Stimulated activated effector memory CD8-positive, alpha-beta T cell treated with anti-CD3 and anti-CD28 coated beads, Interleukin-12 subunit alpha, Interleukin-12 subunit beta, amount 100 ng/mL, for 72 hours (primary cell): ENCODE measurements around the gene GRIK2.

Source experiments
- ATAC-seq: fragments of 150-1000 bp; cut with Tn5 transposase; 2 replicates; pipeline ENCODE4 v1.10.0; 2021
- DNase-seq, 2 donors: peaks; one replicate each; pipeline ENCODE4 v3.0.0; 2021 to 2022; ENCODE audit warnings: low spot score in 2 of 2
- H3K27ac Mint-ChIP-seq: one replicate; pipeline ENCODE4 v1.8.0; 2022; ENCODE audit warnings: mild to moderate bottlenecking, mixed read lengths
- H3K36me3 Mint-ChIP-seq: one replicate; pipeline ENCODE4 v1.8.0; 2022; ENCODE audit warnings: mild to moderate bottlenecking, mixed read lengths
- H3K4me1 Mint-ChIP-seq: one replicate; pipeline ENCODE4 v1.8.0; 2022; ENCODE audit warnings: mixed read lengths
- H3K4me3 Mint-ChIP-seq: one replicate; pipeline ENCODE4 v1.8.0; 2022; ENCODE audit warnings: mild to moderate bottlenecking, mixed read lengths
- H3K9me3 Mint-ChIP-seq: one replicate; pipeline ENCODE4 v1.8.0; 2022; ENCODE audit warnings: mixed read lengths

GRIK2 gene

GRCh38 chr6:101531538-101531937 lies 138.0 kb downstream of the GRIK2 start:
- Mint-ChIP-seq H3K9me3 (peaks cover 4% of the 10 kb centered on the region), H3K4me3 (no peak overlapping the region), H3K4me1 (no peaks in the 10 kb centered on the region), H3K27ac (no peak overlapping the region), H3K36me3 (no peaks in the 10 kb centered on the region)
- ATAC-seq, result no peak
- no peak for DNase-seq

- no peak for ATAC-seq
- no peak overlapping the region for H3K27ac Mint-ChIP-seq
These were observed 140.9 kb downstream of the GRIK2 start for GRCh38 chr6:101534386-101534785.

DNA sequence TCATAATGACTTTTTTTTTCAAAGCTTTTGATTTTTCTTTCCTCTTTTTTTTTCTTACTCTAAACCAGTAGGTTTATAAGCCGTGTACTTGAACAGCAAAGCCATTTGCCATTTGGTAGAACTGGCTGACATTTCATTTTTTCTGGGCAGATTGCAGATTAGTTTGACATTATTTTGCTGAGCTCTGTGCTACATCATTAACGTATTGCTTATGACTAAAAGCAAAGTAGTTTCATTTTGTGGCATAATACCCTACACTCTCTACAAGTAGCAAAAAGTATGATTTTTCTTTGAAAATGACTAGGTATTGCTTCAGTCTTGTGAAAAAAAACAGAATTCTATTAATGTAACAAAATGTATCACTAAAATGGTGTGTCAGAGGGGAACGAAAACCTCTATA lies 141.3 kb downstream of the GRIK2 start:
- no peaks in the 10 kb centered on the region for H3K4me1 Mint-ChIP-seq
- ATAC-seq (no peak), DNase-seq (no peak)
- H3K36me3 Mint-ChIP-seq, result no peaks in the 10 kb centered on the region
- no peak overlapping the region for H3K4me3 Mint-ChIP-seq
- H3K9me3 Mint-ChIP-seq, result peaks cover 4% of the 10 kb centered on the region
- no peak overlapping the region for H3K27ac Mint-ChIP-seq

More at GRCh38 chr6:101534386-101534785, 140.9 kb downstream of the GRIK2 start:
- Mint-ChIP-seq H3K4me1 (no peaks in the 10 kb centered on the region), H3K9me3 (peaks cover 4% of the 10 kb centered on the region), H3K4me3 (no peak overlapping the region), H3K36me3 (no peaks in the 10 kb centered on the region)
- no peak for DNase-seq

DNA sequence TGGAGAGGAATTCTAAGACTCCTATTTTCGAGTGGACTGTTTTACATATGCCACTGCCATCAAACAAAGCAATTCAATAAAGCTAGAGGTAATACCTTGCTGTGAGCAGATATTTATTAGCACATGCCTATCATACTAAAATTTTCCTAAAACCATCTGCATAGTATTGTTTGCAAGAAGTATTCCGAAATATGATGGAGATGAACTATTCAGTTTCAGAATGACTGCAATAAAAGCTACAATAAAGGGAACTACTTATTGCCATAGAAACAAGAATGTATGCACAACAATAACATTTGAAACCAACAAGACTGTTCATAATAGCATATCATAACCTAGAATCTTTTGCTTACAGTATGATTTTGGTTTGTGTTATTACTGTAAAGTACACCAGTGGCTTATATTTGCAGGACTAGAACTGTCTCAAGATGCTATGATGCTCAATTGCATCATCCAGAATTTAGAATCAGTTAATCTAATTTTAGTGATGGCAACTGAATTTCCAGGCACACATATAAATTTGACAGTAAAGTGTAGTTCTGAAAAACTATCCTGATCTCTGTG lies 144.3 kb downstream of the GRIK2 start:
- no peak for ATAC-seq
- Mint-ChIP-seq H3K4me3 (no peak overlapping the region), H3K9me3 (no peaks in the 10 kb centered on the region), H3K27ac (no peak overlapping the region), H3K4me1 (no peaks in the 10 kb centered on the region), H3K36me3 (no peaks in the 10 kb centered on the region)
- DNase-seq, result no peak

DNA sequence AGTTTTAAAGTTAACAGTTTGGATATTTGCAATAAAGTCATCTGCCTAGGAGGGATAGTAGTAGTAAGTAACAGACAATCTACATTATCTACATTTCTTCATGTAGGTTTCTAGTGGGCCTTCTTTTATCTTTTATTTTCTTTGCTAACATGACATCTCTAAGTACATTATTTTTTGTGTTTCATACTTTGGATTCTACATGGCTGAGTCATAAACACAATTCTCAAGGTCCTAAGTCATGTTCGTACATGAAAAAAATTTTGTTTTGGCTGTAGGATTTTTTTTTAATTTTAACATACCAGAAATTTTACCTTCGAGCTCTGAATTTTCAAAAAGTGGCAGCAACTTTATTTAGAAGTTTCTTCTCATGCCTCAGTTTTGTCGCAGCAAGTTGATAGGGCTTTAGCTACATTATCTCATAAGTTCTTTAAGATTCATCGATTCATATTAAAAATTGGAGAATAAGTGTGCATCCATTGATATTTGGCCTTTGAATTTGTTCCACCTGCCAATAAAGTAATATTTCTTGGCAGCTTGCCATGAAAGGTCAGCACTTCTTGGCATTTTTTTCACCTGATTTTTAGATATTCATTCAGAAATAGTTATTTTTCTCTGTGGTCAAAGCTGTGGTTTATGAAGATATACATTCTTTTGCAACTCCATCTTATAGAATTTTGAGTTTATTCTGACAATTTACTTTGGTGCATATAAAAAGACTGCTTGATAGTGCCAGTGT lies 146.2 kb downstream of the GRIK2 start:
- H3K4me3 Mint-ChIP-seq, result no peak overlapping the region
- no peaks in the 10 kb centered on the region for H3K36me3 Mint-ChIP-seq
- ATAC-seq (no peak), DNase-seq (no peak)
- H3K9me3 Mint-ChIP-seq, result no peaks in the 10 kb centered on the region
- H3K4me1 Mint-ChIP-seq, result no peaks in the 10 kb centered on the region
- H3K27ac Mint-ChIP-seq, result no peak overlapping the region

- ATAC-seq, result no peak
- H3K4me1 Mint-ChIP-seq, result no peaks in the 10 kb centered on the region
- H3K36me3 Mint-ChIP-seq, result no peaks in the 10 kb centered on the region
- DNase-seq, result no peak
- H3K9me3 Mint-ChIP-seq, result no peaks in the 10 kb centered on the region
- no peak overlapping the region for H3K4me3 Mint-ChIP-seq
- H3K27ac Mint-ChIP-seq, result no peak overlapping the region
These were observed 148.4 kb downstream of the GRIK2 start for GRCh38 chr6:101541894-101542293.

GRCh38 chr6:101543796-101544195 lies 150.3 kb downstream of the GRIK2 start:
- Mint-ChIP-seq H3K4me1 (no peaks in the 10 kb centered on the region), H3K9me3 (no peaks in the 10 kb centered on the region), H3K36me3 (no peaks in the 10 kb centered on the region), H3K4me3 (no peak overlapping the region), H3K27ac (no peak overlapping the region)
- no peak for ATAC-seq
- no peak for DNase-seq

GRCh38 chr6:101544286-101544685 lies 150.8 kb downstream of the GRIK2 start:
- Mint-ChIP-seq H3K36me3 (no peaks in the 10 kb centered on the region), H3K4me1 (no peaks in the 10 kb centered on the region), H3K27ac (no peak overlapping the region), H3K4me3 (no peak overlapping the region), H3K9me3 (peaks cover 4% of the 10 kb centered on the region)
- ATAC-seq (no peak), DNase-seq (no peak)

- no peaks in the 10 kb centered on the region for H3K36me3 Mint-ChIP-seq
- ATAC-seq, result no peak
- no peak overlapping the region for H3K4me3 Mint-ChIP-seq
- no peak overlapping the region for H3K27ac Mint-ChIP-seq
- peaks cover 4% of the 10 kb centered on the region for H3K9me3 Mint-ChIP-seq
- DNase-seq, result no peak
- no peaks in the 10 kb centered on the region for H3K4me1 Mint-ChIP-seq
These were observed 151.7 kb downstream of the GRIK2 start for GRCh38 chr6:101545191-101545590.

DNA sequence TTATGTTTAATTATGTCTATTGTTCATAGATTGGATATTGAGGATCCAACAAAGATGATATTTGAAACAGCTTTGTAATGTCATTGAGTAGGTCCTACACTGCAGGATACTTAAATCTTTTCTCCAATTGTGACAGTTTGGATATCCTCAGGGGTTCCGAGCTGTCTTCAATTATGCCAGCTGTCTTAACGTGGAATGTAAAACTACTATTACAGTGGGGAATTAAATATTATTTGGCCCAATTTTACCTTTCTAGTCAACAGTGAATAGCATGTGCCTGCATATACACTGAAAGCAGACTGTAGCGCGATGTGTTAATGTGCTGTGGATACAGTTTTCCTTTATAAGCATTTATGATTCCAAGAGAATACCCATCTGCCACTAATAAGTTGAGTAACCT lies 156.9 kb downstream of the GRIK2 start:
- no peak overlapping the region for H3K27ac Mint-ChIP-seq
- no peak for ATAC-seq
- H3K36me3 Mint-ChIP-seq, result no peaks in the 10 kb centered on the region
- no peak overlapping the region for H3K4me3 Mint-ChIP-seq
- H3K9me3 Mint-ChIP-seq, result peaks cover 6% of the 10 kb centered on the region
- no peak for DNase-seq
- no peaks in the 10 kb centered on the region for H3K4me1 Mint-ChIP-seq

DNA sequence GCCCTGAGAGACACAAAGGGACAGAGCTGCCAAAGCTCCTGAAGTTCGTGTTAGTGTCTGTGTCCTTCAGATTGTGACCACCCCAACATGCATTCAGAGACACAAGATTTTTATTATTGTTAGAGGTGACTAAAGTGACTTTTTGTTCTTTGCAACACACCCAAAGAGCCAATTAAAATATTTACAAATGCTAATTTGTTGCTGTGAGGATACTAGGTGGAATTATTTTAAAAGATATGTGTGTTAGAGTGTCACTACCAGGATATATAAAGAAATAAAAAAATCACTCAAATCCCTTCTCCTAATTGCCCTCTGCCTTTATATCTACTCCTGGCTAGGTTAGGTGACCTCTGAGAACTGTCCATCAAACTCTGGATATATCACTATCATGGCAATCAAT lies 160.7 kb downstream of the GRIK2 start:
- ATAC-seq (no peak), DNase-seq (no peak)
- Mint-ChIP-seq H3K36me3 (no peaks in the 10 kb centered on the region), H3K27ac (no peak overlapping the region), H3K9me3 (peaks cover 6% of the 10 kb centered on the region), H3K4me1 (no peaks in the 10 kb centered on the region), H3K4me3 (no peak overlapping the region)

GRCh38 chr6:101558712-101559111 lies 165.2 kb downstream of the GRIK2 start:
- peaks cover 5% of the 10 kb centered on the region for H3K9me3 Mint-ChIP-seq
- H3K27ac Mint-ChIP-seq, result no peak overlapping the region
- ATAC-seq (no peak), DNase-seq (no peak)
- H3K4me1 Mint-ChIP-seq, result no peaks in the 10 kb centered on the region
- no peaks in the 10 kb centered on the region for H3K36me3 Mint-ChIP-seq
- no peak overlapping the region for H3K4me3 Mint-ChIP-seq

DNA sequence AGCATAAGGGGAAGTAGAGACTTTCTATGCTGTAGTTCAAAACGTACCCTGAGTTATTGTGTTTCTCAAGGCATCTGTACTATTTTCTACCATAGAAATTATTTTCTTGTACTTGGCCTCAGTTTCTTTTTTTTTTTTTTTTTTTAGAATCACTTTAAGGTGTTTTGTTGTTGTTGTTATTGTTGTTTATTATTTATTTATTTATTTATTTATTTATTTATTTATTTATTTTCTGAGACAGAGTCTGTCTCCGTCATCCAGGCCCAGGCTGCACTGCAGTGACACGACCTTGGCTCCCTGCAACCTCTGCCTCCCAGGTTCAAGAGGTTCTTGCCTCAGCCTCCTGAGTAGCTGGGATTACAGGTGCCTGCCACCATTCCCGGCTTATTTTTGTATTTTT lies 179.1 kb downstream of the GRIK2 start:
- no peak for ATAC-seq
- H3K27ac Mint-ChIP-seq, result no peak overlapping the region
- no peaks in the 10 kb centered on the region for H3K9me3 Mint-ChIP-seq
- H3K36me3 Mint-ChIP-seq, result no peaks in the 10 kb centered on the region
- DNase-seq, result no peak
- no peak overlapping the region for H3K4me3 Mint-ChIP-seq
- no peaks in the 10 kb centered on the region for H3K4me1 Mint-ChIP-seq

DNA sequence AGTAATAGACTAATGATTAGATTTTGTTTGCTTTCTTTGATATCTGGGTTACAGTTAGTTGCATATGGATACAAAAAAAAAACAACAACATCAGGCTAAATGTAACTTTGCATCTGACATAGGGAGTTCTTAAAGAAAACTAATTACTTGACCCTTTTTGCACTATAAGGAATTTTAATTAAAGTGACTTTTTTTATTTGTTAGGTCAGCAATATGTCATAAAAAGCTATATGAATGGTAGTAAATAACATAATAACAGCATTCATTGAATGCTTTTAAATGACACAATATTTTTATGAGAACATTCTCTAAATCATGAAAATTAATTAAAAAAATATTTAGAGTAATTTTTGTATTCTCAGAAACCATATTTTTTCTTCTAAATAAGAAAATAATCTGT lies 183.6 kb downstream of the GRIK2 start:
- no peaks in the 10 kb centered on the region for H3K4me1 Mint-ChIP-seq
- DNase-seq (no peak), ATAC-seq (no peak)
- no peak overlapping the region for H3K4me3 Mint-ChIP-seq
- H3K9me3 Mint-ChIP-seq, result peaks cover 10% of the 10 kb centered on the region
- no peaks in the 10 kb centered on the region for H3K36me3 Mint-ChIP-seq
- H3K27ac Mint-ChIP-seq, result no peak overlapping the region

DNA sequence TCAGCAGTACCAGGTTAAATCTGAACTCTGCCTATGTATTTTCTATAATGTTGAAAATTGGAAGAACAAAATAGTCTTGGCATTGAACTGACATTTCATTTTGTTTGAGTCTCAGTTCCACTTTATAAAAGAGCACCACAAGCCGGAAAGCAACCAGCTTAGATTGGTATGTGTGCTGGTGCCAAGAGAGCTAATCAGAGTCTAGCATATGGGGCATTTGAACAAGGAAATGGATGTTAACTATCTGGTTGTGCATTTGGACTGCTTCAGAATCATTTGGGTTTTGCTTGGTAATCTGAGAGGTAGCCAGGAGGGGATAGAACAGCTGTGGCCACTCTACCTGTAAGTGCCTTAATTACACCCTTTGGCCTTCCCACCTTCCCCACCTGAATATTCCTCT lies 184.8 kb downstream of the GRIK2 start:
- H3K27ac Mint-ChIP-seq, result no peak overlapping the region
- no peaks in the 10 kb centered on the region for H3K36me3 Mint-ChIP-seq
- H3K9me3 Mint-ChIP-seq, result peaks cover 10% of the 10 kb centered on the region
- no peak overlapping the region for H3K4me3 Mint-ChIP-seq
- H3K4me1 Mint-ChIP-seq, result no peaks in the 10 kb centered on the region
- ATAC-seq (no peak), DNase-seq (no peak)

- peaks cover 10% of the 10 kb centered on the region for H3K9me3 Mint-ChIP-seq
- ATAC-seq, result no peak
- H3K4me1 Mint-ChIP-seq, result no peaks in the 10 kb centered on the region
- no peak overlapping the region for H3K4me3 Mint-ChIP-seq
- no peak for DNase-seq
- no peak overlapping the region for H3K27ac Mint-ChIP-seq
- H3K36me3 Mint-ChIP-seq, result no peaks in the 10 kb centered on the region
These were observed 189.3 kb downstream of the GRIK2 start for GRCh38 chr6:101582792-101583191.
